Gastrocnemius medialis (tissue), 4 donors: ENCODE data around the gene DISC1.

Experiments
- CTCF ChIP-seq, 5 experiments: fragments of 450-650 bp in 3 of 5; fragments of 200-600 bp in 2 of 5; sonication (generic) in 2 of 5; IDR thresholded peaks in 4 of 5; conservative IDR thresholded peaks in 1 of 5; 1 replicate in 4 of 5; 2 replicates in 1 of 5; pipeline ENCODE4 v1.5.1; 2016 to 2019; ENCODE audit warnings: antibody characterized with exemption in 5 of 5, mild to moderate bottlenecking in 3 of 5, moderate library complexity in 3 of 5
- POLR2A ChIP-seq, 2 donors: fragments of 450-650 bp; IDR thresholded peaks; one replicate each; pipeline ENCODE4 v1.6.1; 2017; ENCODE audit warnings: antibody characterized with exemption in 2 of 2, mild to moderate bottlenecking in 2 of 2, moderate library complexity in 2 of 2

- no peak for TF ChIP-seq CTCF (IDR thresholded peaks at IDR 0.05 in 4 of 5, conservative IDR thresholded peaks at IDR 0.05 in 1 of 5)
- no peak for TF ChIP-seq POLR2A (IDR thresholded peaks at IDR 0.05)
Measured at GRCh38 chr1:231702804-231703203, 76.2 kb downstream of the DISC1 start.
